PFSK-1 (cell line): Measurements from ENCODE around the gene CUEDC1.

Source experiments
- POLR2AphosphoS5 ChIP-seq: IDR thresholded peaks from 2 replicates; pipeline ENCODE4 v1.6.1; 2012; ENCODE audit warnings: low read depth, mild to moderate bottlenecking, control low read depth, low read length, moderate library complexity
- SIN3A ChIP-seq: IDR thresholded peaks from 2 replicates; pipeline ENCODE4 v1.6.1; 2012; ENCODE audit warnings: mild to moderate bottlenecking, low read length, moderate library complexity, borderline replicate concordance; ENCODE audit not compliant: insufficient read depth
- TAF1 ChIP-seq: IDR thresholded peaks from 2 replicates; pipeline ENCODE4 v1.6.1; 2012; ENCODE audit warnings: low read length, control low read depth, borderline replicate concordance; ENCODE audit not compliant: insufficient read depth
- TF ChIP-seq, protein P1 (sequence below), 2 experiments: IDR thresholded peaks; 2 replicates each; pipeline versions ENCODE4 v1.6.1 to v1.8.0; 2011 to 2012; ENCODE audit warnings: low read depth in 2 of 2, low read length in 2 of 2, control low read depth in 1 of 2, inconsistent platforms in 1 of 2, mild to moderate bottlenecking in 1 of 2, moderate library complexity in 1 of 2; ENCODE audit not compliant: insufficient read depth in 1 of 2

DNA sequence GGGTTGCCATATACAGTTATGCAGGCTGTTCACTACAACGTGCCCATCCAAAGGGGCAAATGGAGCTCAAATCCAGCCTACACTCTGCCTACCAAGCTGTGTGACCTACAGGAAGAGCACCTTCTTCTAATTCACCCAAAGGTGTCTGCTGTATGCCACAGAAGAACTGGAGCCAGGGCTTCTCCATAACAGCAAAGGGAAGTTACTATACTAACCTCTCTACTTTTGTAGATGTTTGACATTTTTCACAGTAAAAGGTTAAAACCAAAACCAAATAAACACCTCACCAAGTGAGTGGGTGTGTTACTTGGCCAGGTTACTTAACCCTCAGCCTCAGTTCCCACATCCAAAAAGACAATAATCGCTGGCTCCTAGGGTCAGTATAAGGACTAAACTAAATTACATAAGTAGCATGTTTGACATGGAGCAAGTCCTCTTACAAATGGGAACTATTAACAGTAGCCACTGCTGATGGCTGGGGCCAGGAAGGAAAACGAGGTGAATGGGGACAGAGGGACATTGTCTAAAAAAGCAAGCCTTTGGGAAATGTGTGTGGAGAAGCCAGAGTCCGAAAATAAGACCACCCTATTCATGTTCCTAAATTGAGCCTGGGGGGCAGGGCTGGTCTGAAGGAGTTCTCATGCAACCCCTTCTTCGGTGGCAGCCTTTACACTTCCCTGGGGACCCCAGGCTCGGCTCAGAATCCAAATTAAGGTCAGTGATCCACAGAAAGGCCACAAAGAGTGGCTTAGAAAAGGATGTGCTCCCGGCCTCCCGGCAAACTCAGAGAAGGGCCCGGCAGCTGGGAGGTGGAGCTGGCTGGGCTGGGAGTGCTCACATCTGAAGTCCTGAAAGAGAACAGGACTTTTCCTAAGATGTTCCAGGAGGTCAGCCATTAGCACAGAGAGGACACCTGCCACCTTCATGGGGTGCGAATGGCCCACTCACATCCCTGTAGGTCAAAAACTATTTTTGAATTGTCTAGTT, 13.5 kb downstream of the CUEDC1 start:
- TF ChIP-seq TAF1 (no peak), SIN3A (no peak), POLR2AphosphoS5 (no peak)
- TF ChIP-seq, protein P1, sequence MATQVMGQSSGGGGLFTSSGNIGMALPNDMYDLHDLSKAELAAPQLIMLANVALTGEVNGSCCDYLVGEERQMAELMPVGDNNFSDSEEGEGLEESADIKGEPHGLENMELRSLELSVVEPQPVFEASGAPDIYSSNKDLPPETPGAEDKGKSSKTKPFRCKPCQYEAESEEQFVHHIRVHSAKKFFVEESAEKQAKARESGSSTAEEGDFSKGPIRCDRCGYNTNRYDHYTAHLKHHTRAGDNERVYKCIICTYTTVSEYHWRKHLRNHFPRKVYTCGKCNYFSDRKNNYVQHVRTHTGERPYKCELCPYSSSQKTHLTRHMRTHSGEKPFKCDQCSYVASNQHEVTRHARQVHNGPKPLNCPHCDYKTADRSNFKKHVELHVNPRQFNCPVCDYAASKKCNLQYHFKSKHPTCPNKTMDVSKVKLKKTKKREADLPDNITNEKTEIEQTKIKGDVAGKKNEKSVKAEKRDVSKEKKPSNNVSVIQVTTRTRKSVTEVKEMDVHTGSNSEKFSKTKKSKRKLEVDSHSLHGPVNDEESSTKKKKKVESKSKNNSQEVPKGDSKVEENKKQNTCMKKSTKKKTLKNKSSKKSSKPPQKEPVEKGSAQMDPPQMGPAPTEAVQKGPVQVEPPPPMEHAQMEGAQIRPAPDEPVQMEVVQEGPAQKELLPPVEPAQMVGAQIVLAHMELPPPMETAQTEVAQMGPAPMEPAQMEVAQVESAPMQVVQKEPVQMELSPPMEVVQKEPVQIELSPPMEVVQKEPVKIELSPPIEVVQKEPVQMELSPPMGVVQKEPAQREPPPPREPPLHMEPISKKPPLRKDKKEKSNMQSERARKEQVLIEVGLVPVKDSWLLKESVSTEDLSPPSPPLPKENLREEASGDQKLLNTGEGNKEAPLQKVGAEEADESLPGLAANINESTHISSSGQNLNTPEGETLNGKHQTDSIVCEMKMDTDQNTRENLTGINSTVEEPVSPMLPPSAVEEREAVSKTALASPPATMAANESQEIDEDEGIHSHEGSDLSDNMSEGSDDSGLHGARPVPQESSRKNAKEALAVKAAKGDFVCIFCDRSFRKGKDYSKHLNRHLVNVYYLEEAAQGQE (IDR thresholded peaks at IDR 0.05; ENCODE audit: insufficient read depth in 1 of 2, low read depth in 2 of 2, low read length in 2 of 2): no peak
